NCI-H2081 (cell line): ENCODE results near the gene SLC4A5.
A peak's percentile ranks its signal among the peaks of the same experiment; 100 is the strongest.

Source experiments
- DNase-seq, 2 experiments: peaks; one replicate each; lab custom pipeline; 2025; lab: John Stamatoyannopoulos, UW

The SLC4A5 gene

GRCh38 chr2:74343316-74343715, at the start of gene SLC4A5:
Gene SLC4A5, minus strand, starts transcription at chr2:74343416. Its CDS starts 28,393 bp downstream, at chr2:74315023.
- DNase-seq, result no peak

GRCh38 chr2:74392449-74392743, 49.2 kb upstream of the SLC4A5 start:
- DNase-seq, result no peak

DNA sequence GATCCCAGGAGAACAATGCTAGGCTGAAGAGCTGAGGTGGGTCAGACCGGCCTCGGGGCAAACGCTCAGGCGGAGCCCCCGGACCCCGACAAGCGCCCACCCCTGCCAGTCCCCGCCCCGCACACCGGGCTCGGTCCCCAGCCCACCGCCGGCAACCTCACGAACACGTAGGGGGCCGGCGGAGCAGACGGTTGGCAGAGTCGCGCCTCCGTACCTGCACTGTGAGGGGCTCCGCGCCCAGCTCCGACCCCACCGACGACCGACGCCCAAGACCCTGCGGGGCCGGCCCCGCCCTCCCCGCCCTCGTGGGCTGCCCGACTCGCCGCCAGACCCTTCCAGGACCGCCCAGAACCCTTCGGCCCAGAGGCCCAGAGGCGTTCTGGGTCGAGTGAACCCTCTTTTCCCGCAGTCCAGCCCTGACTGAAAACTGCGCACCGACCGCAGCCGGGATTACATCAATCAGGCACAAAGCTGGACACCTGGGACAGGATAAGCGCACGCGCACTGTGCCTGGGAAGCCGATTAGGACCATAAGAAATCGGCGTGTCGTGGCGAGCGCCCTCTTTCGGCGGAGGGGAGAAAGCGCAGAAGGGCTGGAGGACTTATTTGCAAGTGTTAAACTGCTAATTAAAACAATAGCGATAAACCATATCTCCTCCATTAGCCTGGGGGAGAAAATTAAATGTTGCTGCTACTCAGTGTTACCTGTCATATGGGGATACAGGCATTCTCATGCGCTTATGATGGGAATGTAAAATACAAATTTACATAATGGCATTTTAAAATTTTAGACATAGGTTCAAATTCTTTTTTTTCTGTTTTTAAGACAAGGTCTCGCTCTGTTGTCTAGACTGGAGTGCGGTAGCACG, 48.6 kb upstream of the SLC4A5 start:
- DNase-seq, result peak; percentile 90 to 91

GRCh38 chr2:74391209-74391579, 48.0 kb upstream of the SLC4A5 start:
- peak in 1 of 2 experiments; percentile 14 for DNase-seq

DNA sequence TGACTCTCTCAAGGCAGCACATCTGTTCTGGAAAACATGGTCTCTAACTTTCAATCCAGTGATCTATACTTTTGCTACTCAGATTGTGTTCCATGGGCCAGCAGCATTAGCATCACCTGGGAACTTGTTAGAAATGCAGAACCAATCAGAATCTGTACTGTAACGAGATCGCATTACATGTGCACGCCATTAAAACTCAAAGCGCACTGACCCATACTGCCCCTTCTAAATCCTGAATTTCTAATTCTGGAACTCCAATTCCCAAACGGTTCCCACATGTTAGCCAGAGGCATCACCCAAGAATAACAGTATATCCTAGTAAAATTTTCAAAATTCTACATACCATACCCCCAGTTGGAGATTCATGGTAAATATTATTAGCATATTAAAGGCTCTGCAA, 47.4 kb upstream of the SLC4A5 start:
- no peak for DNase-seq

- no peak for DNase-seq
Measured at GRCh38 chr2:74387346-74387745, 44.1 kb upstream of the SLC4A5 start.

GRCh38 chr2:74385396-74385795, 42.2 kb upstream of the SLC4A5 start:
- DNase-seq, result no peak

- DNase-seq, result no peak
Measured at GRCh38 chr2:74384051-74384450, 40.8 kb upstream of the SLC4A5 start.

GRCh38 chr2:74383254-74383653, 40.0 kb upstream of the SLC4A5 start:
- DNase-seq, result peak in 1 of 2 experiments; percentile 10

DNA sequence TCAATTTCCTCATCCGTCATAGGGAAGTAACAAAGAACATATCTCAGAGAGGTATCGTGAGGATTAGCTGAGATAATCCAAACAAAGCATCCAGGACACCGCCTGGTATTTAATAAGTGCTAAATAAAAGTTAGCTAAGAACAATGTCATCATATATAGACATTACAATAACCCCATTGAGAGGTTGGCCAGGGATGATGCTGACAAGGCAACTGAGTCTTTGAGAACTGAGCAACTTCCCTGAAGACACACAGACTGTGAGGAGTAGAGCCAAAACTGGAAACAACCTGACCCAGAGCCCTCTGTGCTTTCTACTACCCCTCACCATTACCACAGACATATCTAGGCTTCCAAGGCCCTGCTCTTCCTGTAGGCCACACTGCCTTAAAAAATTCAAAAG, 38.5 kb upstream of the SLC4A5 start:
- no peak for DNase-seq

DNA sequence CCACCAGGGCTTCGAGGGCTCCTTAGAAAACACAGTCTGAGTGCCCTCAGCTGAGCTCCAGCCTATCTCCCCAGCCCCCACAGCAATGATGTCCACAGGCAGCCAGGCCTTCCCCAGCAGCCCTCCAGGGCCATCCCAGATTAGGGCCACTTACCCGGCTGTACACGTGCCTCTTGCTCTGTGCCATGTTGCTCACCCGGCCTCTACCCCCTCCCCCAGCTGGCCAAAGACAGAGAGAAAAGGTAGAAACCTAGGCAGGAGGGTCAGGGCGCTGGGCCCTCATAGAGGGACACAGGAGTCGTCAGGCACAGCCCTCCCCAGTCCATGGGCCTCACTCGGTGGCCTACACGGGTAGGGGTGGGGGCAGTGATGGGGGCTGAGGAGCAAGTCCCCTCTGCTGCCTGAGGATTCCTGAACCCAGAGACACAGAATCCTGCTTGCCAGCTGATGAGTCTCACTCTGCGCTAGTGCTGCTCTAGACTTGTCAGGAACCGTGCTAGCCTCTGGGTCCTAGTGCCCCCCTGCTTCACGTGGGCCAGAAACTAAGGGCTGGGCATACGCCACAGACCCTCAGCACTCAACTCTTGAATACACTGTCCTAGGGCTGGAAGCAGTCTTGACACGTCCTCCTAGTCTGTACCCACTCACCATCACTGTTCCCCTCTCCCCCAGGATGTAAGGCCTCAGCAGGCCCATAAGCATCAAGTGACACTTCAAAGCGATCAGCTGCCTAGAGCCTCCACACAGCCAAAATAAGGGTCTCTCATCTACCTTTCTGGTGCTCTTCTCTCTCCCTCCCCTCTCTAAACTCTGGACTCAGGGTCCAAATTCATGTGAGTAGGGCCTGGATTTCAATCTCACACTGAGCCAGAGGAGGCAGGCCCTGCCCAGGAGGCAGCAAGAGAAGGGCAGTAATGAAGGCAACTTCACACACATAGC, 36.9 kb upstream of the SLC4A5 start, which contains the start of gene DCTN1:
Gene DCTN1 (minus strand): TSS at position 461 of the 939 bp plus-strand sequence. CDS start 274 bp downstream, at position 187.
- no peak for DNase-seq

DNA sequence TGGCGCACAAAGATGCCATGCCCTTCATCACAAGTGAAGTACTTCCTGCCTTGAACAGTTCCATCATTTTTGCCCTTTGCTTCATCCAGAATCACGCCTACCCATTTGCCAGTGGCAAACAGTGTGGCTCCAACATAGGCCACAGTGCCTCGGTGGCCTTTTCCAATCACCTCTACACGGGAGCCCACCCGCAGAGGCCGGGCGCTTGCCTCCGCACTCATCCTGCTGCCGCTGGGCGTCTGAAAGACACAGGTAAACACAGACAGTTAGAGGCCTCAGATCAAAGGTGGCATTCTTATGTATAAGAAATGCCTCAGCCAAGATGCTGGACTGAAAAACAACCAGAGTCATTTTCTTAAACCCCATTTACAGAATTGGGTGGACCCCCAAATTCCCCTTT, 34.8 kb upstream of the SLC4A5 start:
- DNase-seq, result no peak

DNA sequence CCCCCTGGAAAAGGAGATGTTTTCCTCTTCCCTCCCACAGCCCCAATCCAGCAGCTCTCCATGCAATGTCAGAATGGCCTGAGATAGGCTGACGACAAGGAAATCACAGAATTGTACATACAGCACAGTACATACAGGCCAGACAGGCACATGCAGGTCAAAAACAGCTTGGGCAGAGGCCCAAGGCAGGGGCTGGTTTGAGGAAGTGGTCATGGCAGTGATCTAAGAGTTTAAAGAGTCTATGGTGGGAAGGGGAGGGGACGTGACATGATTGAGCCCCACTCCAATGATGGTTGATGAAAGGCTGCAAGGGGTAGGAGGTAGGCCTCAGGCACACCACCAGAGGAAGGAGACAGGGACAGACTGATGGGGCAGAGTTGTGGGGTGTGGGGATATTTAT, 32.6 kb upstream of the SLC4A5 start:
- no peak for DNase-seq

DNA sequence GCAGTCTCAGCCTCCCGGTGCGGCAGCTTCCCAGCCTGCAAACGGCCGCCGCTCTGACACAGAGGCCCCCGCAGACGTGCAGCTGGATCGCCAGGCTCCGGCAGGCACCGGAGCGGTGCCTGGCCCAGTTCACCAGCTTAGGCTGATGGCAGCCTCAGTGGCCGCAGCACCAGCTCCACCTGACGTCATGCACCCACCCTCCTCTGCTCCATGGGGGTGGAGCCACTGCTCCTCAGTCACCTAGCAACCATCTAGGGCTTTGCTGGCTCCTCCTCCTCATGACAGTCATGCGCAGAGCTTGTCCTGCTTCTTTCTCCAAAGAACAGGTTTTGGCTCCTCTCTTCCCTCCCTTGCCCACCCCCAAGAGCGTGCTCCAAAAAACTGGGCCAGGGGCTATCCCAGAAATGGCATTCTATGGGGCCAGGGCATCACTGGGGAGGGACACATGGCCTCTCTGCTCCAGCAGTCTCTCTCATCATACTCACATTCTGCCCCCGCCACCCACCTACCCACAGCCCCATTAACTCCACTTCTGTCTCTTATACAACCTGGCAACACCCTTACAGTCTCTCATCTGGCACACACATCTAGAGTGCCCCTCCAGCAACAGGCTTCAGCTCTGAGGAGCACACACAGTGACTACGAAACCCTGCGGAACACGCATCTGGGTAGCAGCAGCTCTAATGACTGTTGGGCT, 31.4 kb upstream of the SLC4A5 start:
- DNase-seq, result peak; percentile 76 to 83

DNA sequence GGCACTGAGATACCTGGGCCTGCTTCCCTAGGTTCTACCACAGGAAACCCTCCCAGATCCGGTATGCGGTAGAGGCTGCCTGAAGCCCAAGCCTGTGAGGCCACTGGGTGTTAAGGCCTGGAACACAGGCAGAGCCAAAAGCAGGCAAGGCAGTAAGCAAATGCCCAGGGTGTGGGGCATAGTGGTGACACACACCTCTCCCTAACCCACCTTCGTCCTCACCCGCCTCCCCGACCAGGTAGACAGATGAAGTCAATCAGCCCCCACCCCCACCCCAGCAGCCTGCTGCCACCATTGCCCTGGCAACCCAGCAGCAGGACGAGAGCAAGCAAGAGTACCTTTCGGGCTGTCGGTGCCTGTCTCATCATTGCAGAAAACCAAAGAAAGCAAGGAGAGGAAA, 30.8 kb upstream of the SLC4A5 start:
- DNase-seq, result no peak

DNA sequence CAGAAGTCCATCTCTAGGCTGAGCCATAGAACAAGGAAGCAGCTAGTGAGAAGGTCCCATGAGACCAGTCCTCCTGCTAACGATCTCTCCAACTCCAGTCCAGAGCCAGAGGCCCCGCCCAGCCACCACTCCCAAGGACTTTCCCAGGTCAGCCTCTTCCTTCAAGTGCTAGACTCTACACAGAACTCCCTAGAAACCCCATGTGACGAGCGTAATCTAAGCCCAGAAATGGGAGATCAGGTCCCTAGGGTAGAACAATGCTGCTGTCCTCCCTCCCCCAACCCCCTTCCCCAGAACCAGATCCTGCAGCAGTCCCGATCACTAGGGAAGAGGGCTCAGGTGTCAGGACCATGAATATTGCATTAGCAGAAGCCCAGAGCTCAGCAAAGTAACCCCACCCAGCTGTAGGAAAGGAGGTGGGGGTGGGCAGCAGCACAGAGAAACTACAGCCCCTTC, 30.0 kb upstream of the SLC4A5 start:
- DNase-seq, result no peak

DNA sequence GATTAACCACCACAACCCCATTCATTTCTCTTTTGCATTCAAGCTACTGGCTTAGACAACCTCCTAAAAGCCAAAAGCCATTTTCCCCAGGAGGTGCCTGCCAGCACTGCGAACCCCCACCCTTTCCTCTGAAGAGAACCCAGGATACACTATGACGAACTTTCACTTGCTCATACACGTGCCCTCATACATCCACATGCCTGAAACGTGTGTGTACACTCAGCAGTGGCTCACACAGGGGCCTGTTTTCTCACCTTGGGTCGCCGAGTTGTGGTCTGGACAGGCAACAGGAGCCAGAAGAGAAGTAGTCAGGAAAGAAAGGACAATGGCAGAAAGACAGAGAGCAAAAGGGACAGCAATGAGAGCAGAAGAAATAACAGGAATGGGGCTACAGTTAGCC, 29.5 kb upstream of the SLC4A5 start:
- no peak for DNase-seq

GRCh38 chr2:74371421-74371820, 28.2 kb upstream of the SLC4A5 start:
- DNase-seq, result no peak

GRCh38 chr2:74369976-74370375, 26.8 kb upstream of the SLC4A5 start:
- DNase-seq, result no peak

DNA sequence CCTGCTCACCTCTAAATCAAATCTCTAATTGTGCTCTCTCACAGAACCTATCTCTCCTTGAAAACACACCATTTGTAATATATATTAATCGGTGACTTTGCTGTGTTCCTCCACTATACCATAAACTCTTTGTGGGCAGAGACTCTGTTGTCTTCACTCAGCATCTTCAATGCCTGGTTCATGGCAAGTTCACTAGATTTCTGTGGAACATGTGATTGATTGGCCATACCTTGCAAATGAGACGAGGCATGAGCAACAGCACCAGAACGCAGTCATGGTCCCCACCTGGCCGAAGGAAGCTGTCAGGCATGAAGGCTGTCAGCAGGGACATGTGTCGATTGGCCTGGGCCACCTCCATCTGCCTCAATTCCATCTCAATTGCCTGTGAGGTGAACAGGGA, 25.3 kb upstream of the SLC4A5 start:
- DNase-seq, result no peak

DNA sequence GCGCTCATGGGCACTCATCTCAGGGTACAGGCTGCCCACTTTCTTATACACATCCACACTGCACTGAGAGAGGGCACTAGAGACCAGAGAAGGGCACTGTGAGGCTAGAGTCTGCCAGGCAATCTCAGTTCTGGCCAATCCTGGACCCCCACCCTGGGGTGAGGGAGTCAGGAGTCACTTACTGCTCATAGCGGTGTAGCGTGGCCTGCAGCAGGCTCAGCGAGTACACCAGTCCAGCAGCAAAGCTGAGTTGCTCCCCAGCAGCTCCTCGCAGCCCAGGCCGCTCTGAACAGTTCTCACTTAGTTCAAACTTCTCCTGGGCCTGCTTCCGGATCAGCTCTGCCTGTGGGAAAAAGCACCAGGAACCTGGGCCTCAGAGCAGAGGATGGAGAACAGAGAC, 24.6 kb upstream of the SLC4A5 start:
- no peak for DNase-seq

GRCh38 chr2:74366036-74366435, 22.8 kb upstream of the SLC4A5 start:
- DNase-seq, result no peak
